Common myeloid progenitor, CD34-positive (primary cell): Measurements from ENCODE around the gene DCHS2.

Experiments used
- CTCF ChIA-PET: fragments of 350-600 bp; sonication (Branson Sonifier 250); formaldehyde crosslinking; loops from one replicate; lab custom pipeline; 2021; ENCODE audit warnings: antibody characterized with exemption; lab: Charles Lee
- POLR2A ChIA-PET: fragments of 350-600 bp; sonication (Branson Sonifier 250); formaldehyde crosslinking; loops from one replicate; lab custom pipeline; 2021; ENCODE audit warnings: antibody characterized with exemption; lab: Charles Lee
- DNase-seq, 3 donors: peaks; one replicate each; pipeline versions ENCODE4 v3.0.0 to v3.0.0-alpha.2; 2013
- H3K27ac ChIP-seq, 2 experiments: 1 replicate in 1 of 2; 2 replicates in 1 of 2; pipeline ENCODE4 v1.7.0; 2013; ENCODE audit warnings: inconsistent platforms in 2 of 2, low read length in 2 of 2, mild to moderate bottlenecking in 2 of 2, low read depth in 1 of 2, moderate library complexity in 1 of 2; ENCODE audit not compliant: severe bottlenecking in 2 of 2, insufficient read depth in 1 of 2, poor library complexity in 1 of 2
- H3K27me3 ChIP-seq, 5 experiments: replicated peaks in 2 of 5; 1 replicate in 3 of 5; 2 replicates in 2 of 5; pipeline versions ENCODE4 v1.6.1 to v1.7.0; 2013; ENCODE audit warnings: low read length in 4 of 5, mild to moderate bottlenecking in 2 of 5, moderate library complexity in 2 of 5, inconsistent platforms in 1 of 5; ENCODE audit not compliant: insufficient read depth in 5 of 5, control insufficient read depth in 4 of 5
- H3K36me3 ChIP-seq, 4 experiments: 1 replicate in 2 of 4; 2 replicates in 2 of 4; pipeline versions ENCODE4 v1.6.1 to v1.7.0; 2013; ENCODE audit warnings: low read length in 3 of 4, control low read depth in 1 of 4, mild to moderate bottlenecking in 1 of 4; ENCODE audit not compliant: control insufficient read depth in 4 of 4, insufficient read depth in 4 of 4
- H3K4me1 ChIP-seq, 4 experiments: 1 replicate in 3 of 4; 2 replicates in 1 of 4; pipeline versions ENCODE4 v1.6.1 to v1.7.1; 2013; ENCODE audit warnings: low read length in 3 of 4, mild to moderate bottlenecking in 3 of 4, control low read depth in 1 of 4, inconsistent platforms in 1 of 4, moderate library complexity in 1 of 4; ENCODE audit not compliant: control insufficient read depth in 4 of 4, insufficient read depth in 4 of 4; ENCODE audit errors: control extremely low read depth in 1 of 4
- H3K4me3 ChIP-seq, 7 experiments: 1 replicate in 4 of 7; 2 replicates in 3 of 7; pipeline versions ENCODE4 v1.5.1 to v1.7.0; 2013; ENCODE audit warnings: mild to moderate bottlenecking in 7 of 7, low read length in 6 of 7, moderate library complexity in 6 of 7, inconsistent platforms in 2 of 7, low read depth in 2 of 7, control low read depth in 1 of 7; ENCODE audit not compliant: insufficient read depth in 4 of 7, control insufficient read depth in 1 of 7; ENCODE audit errors: extremely low read depth in 1 of 7
- H3K9me3 ChIP-seq, 5 experiments: 1 replicate in 4 of 5; 2 replicates in 1 of 5; pipeline versions ENCODE4 v1.6.1 to v1.7.1; 2013; ENCODE audit warnings: low read length in 4 of 5, mild to moderate bottlenecking in 2 of 5, inconsistent platforms in 1 of 5, low read depth in 1 of 5, moderate library complexity in 1 of 5; ENCODE audit not compliant: control insufficient read depth in 4 of 5, insufficient read depth in 2 of 5; ENCODE audit errors: control extremely low read depth in 1 of 5
- WGBS: methylation state at CpG from one replicate; pipeline ENCODE4 v1.1.5; 2013; ENCODE audit not compliant: insufficient coverage; 5-methylcytosine and 5-hydroxymethylcytosine counted together

DCHS2 gene

DNA sequence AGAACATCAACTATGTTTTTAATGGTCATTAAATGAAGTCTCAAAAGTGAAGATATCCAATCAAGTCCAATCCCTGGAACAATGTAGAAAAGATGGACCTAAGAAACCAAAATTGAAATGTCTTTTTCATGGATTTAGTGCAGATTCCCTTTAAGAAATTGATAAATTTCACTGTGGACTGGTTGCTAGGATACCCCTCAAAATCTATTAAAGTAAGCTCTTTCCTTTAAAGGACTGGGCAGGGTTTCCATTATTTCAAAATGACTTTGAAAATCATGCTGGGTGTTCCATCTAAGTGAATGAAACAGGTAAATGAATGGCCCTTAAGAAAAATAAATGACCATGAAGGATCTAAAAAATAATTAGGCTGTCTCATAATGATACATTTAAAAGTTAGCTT, 30.0 kb upstream of the DCHS2 start:
- no peak for DNase-seq
- ChIA-PET CTCF (no interaction called here), POLR2A (no interaction called here)
- H3K4me1 ChIP-seq = peaks cover 0 to 3% (median 0%) of the 10 kb centered on the region in 4 experiments
- no peak overlapping the region for H3K27ac ChIP-seq
- no peaks in the 10 kb centered on the region for H3K9me3 ChIP-seq
- H3K27me3 ChIP-seq = peaks cover 0 to 9% (median 2%) of the 10 kb centered on the region in 5 experiments
- no peak overlapping the region for H3K4me3 ChIP-seq
- no peaks in the 10 kb centered on the region for H3K36me3 ChIP-seq

DNA sequence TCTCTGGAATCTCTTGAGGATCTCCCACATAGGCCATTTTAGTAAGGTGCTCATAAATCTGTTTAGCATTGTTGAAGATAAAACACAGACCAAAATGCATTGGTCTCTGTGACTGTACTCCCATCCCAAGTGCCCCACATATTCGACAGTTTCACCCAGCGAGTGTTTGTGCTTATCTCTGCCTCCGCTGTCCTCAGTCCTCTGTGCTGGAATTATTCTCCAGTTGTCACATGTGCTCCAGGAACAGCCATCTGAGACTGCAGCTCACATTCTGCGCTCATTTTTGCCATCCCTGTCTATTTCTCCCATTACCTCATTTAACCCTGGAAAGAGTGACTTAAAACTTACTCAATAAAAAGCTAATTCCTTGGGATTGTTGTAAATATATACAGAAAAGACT, 27.6 kb upstream of the DCHS2 start:
- H3K36me3 ChIP-seq = no peaks in the 10 kb centered on the region
- no peak overlapping the region for H3K4me3 ChIP-seq
- H3K9me3 ChIP-seq = peaks cover 0 to under 1% (median 0%) of the 10 kb centered on the region in 5 experiments
- WGBS = 100% methylated on average over 3 of the region's 4 CpGs
- no peak overlapping the region for H3K27ac ChIP-seq
- ChIA-PET CTCF (no interaction called here), POLR2A (no interaction called here)
- H3K4me1 ChIP-seq = no peaks in the 10 kb centered on the region
- no peak for DNase-seq
- H3K27me3 ChIP-seq = peaks cover 0 to 9% (median 2%) of the 10 kb centered on the region in 5 experiments

DNA sequence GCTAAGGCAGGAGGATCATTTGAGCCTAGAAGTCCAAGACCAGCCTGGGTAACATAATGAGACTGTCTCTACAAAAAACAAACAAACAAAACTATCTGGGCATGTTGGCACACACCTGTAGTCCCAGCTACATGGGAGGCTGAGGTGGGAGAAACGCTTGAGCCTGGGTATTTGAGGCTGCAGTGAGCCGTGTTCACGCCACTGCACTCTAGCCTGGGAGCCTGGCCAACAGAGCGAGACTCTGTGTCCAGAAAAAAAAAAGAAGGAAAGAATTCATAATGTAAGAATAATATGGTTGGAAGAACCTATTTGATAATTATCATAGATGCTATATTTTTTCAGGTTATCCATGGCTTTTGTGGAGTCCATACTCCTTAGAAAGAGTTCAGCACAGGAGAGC, 26.0 kb upstream of the DCHS2 start:
- WGBS = no CpG with 5 or more reads among the region's 4 CpGs
- ChIA-PET POLR2A (no interaction called here), CTCF (interaction anchor here (1.5 kb wide), 1 partner anchor 11 kb away, joined by 4 read pairs; no protein-coding TSS in a partner anchor)
- peaks cover 0 to 6% (median 3%) of the 10 kb centered on the region in 5 experiments for H3K9me3 ChIP-seq
- H3K4me3 ChIP-seq = no peak overlapping the region
- no peaks in the 10 kb centered on the region for H3K4me1 ChIP-seq
- H3K27ac ChIP-seq = no peak overlapping the region
- peaks cover 0 to 9% (median 2%) of the 10 kb centered on the region in 5 experiments for H3K27me3 ChIP-seq
- H3K36me3 ChIP-seq = no peaks in the 10 kb centered on the region
- DNase-seq = no peak

DNA sequence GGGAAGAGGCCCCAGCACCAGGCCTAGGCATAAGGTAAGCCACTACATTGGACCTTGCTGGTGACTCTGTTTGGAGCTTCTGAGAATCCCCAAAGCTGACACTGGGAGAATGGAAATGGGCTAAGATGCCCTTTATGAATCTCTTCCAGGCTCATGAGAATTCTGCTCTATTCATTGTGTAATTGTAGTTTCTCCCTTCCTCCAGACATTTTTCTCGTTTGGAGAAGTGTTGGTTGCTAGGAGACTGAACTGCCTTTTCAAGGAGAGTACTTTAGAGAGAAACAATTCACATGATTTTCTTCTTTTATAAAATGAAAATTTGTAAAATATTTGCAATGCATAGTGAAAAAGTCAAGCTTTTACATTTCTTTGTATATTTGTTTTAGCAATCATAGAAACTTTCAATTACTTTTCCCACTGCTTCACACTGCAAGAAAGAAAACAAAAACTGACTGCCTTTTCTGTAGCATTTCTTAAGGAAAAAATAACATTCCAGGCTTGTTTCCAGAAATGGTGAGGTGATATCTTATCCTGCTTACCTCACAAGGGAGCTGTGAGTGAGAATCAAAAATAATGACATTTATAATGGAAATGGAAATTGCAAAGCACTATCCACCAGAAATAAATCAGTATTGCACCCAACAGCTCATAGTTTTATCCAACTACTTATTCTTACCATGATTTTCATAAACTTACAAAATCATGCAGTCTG, 24.9 kb upstream of the DCHS2 start:
- Histone ChIP-seq H3K4me3 (no peak overlapping the region), H3K27me3 (peaks cover 0 to 9% (median 2%) of the 10 kb centered on the region in 5 experiments), H3K36me3 (no peaks in the 10 kb centered on the region), H3K4me1 (no peaks in the 10 kb centered on the region), H3K27ac (no peak overlapping the region), H3K9me3 (peaks cover 0 to 6% (median 3%) of the 10 kb centered on the region in 5 experiments)
- no peak for DNase-seq
- ChIA-PET CTCF (interaction anchor here (0.6 to 1.5 kb wide), 3 partner anchors 10 to 54 kb away, joined by 3 to 5 read pairs (median 3); no protein-coding TSS in a partner anchor), POLR2A (no interaction called here)
- no CpG with 5 or more reads among the region's 1 CpG for WGBS

DNA sequence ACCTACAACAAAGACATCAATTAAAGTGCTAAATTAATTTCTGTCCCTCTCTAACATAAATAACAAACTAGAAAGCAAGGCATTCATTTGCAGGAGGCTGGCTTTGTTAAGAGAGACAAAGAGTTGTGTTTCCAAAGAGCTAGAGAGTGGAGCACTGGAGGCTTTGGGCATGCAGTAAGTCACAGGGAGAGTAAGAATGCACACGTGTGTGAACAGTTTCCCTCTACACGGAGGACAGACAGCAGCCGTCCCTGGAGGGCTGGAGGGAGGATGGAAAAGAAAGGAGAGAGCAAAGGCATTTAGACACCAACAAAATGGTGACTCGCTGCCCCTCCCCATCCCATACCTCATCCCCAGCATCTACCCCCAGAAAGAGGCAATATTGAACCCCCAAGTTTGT, 20.4 kb upstream of the DCHS2 start:
- Histone ChIP-seq H3K9me3 (peaks cover 0 to 6% (median 3%) of the 10 kb centered on the region in 5 experiments), H3K27ac (no peak overlapping the region), H3K4me1 (no peaks in the 10 kb centered on the region), H3K4me3 (no peak overlapping the region), H3K36me3 (no peaks in the 10 kb centered on the region), H3K27me3 (peaks cover 0 to 4% (median 2%) of the 10 kb centered on the region in 5 experiments)
- 100% methylated on average over 1 of the region's 4 CpGs for WGBS
- CTCF ChIA-PET = no interaction called here
- DNase-seq = no peak
- POLR2A ChIA-PET = no interaction called here

DNA sequence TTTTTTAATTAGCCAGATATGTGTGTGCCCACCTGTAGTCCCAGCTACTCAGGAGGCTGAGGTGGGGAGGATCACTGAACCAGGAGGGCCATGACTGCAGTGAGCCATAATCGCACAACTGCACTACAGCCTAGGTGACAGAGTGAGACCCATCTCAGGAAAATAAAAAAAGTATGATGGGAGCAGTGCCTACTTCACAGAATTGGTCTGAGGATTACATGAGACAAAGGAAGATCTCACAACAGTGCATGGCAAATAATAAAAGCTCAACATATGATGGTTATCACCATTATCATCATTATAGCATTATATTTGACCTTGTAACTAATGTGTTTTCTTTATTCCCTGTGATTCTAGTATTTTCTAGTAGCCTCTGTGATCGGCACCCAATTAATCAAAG, 19.9 kb upstream of the DCHS2 start:
- Histone ChIP-seq H3K27ac (no peak overlapping the region), H3K4me1 (no peaks in the 10 kb centered on the region), H3K9me3 (peaks cover 0 to 6% (median 3%) of the 10 kb centered on the region in 5 experiments), H3K36me3 (no peaks in the 10 kb centered on the region), H3K4me3 (no peak overlapping the region), H3K27me3 (peaks cover 0 to 4% (median 2%) of the 10 kb centered on the region in 5 experiments)
- DNase-seq = no peak
- WGBS = 50% methylated on average over 1 of the region's 2 CpGs
- POLR2A ChIA-PET = no interaction called here
- CTCF ChIA-PET = no interaction called here

DNA sequence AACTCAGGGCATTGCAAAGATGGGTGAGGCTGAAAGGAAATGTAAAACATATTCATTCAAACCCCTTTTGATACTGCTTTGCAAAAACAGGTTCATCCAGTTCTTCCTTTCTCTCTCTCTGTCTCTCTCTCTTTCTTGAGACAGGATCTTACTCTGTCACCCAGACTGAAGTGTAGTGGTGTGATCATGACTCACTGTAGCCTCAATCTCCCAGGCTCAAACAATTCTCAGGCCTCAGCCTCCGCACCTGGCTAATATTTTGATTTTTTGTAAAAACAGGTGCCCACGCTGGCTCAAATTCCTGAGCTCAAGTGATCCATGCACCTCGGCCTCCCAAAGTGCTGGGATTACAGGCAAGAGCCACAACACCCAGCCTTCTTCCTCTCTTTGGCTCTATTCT, 15.6 kb upstream of the DCHS2 start:
- WGBS = 96% methylated on average over 3 of the region's 3 CpGs
- peaks cover 0 to 8% (median 3%) of the 10 kb centered on the region in 5 experiments for H3K27me3 ChIP-seq

More for the DNA sequence above, 15.6 kb upstream of the DCHS2 start:
- H3K4me3 ChIP-seq = no peak overlapping the region
- ChIA-PET CTCF (interaction anchor here (0.6 to 3.4 kb wide), 13 partner anchors 8 to 721 kb away, joined by 3 to 15 read pairs (median 4); no protein-coding TSS in a partner anchor), POLR2A (no interaction called here)
- H3K9me3 ChIP-seq = no peaks in the 10 kb centered on the region
- no peaks in the 10 kb centered on the region for H3K4me1 ChIP-seq
- H3K27ac ChIP-seq = no peak overlapping the region
- no peak for DNase-seq
- H3K36me3 ChIP-seq = no peaks in the 10 kb centered on the region
